ENCODE data around the gene LRRC61. TPM values are rescaled to one million over a fixed set of nuclear protein-coding genes. Genes with fewer than 3 reads are reported as not detected.
A peak's percentile ranks its signal among the peaks of the same experiment; 100 is the strongest.

Gene LRRC61
- total RNA-seq, 8 experiments from 2014 or later = 0.22 to 8.6 (median 1.3) TPM; not detected in 1

- in situ Hi-C loops (cut with MboI; ENCODE audit: low pct_unique_long_range_greater_than_20kb in 2 of 9, low sequenced_read_pairs in 9 of 9, unreplicated experiment in 9 of 9) = no loop called here
Measured at GRCh38 chr7:150365194-150365593, 42.0 kb downstream of the LRRC61 start.

GRCh38 chr7:150365673-150366398, 42.7 kb downstream of the LRRC61 start:
- no peak for ATAC-seq (replicated peaks in 6 of 8)
- Histone ChIP-seq H3K4me1 (replicated peaks in 1 of 2) (peaks cover 25 to 32% of the 10 kb centered on the region in 2 donors), H3K4me3 (no peak overlapping the region), H3K27ac (no peak overlapping the region)
- in situ Hi-C loops (cut with MboI; ENCODE audit: low pct_unique_long_range_greater_than_20kb in 2 of 9, low sequenced_read_pairs in 9 of 9, unreplicated experiment in 9 of 9) = no loop called here
- WGBS, 10 experiments = 77 to 100% (median 90%) methylated on average over 1 to 5 of the region's 5 CpGs; no CpG with 5 or more reads in 1 of the 10 experiments

More at GRCh38 chr7:150365194-150365593, 42.0 kb downstream of the LRRC61 start:
- Histone ChIP-seq H3K27ac (no peak overlapping the region), H3K4me1 (replicated peaks in 1 of 2) (peaks cover 19 to 26% of the 10 kb centered on the region in 2 donors), H3K4me3 (no peak overlapping the region)
- 86 to 97% (median 91%) methylated on average over 4 to 9 of the region's 10 CpGs; no CpG with 5 or more reads in 2 of the 10 experiments for WGBS, 10 experiments
- ATAC-seq (replicated peaks in 6 of 8) = no peak

GRCh38 chr7:150367677-150368095, 44.5 kb downstream of the LRRC61 start:
- peak overlapping the region; percentile 68 to 98 (median 74) for H3K4me3 ChIP-seq
- ATAC-seq (replicated peaks in 6 of 8) = peak in 3 of 8 experiments; percentile 2 to 31 (median 3)
- in situ Hi-C loops (cut with MboI; ENCODE audit: low pct_unique_long_range_greater_than_20kb in 2 of 9, low sequenced_read_pairs in 9 of 9, unreplicated experiment in 9 of 9) = no loop called here
- peak overlapping the region; percentile 94 to 96 for H3K27ac ChIP-seq
- WGBS, 10 experiments = 27 to 92% (median 67%) methylated on average over 2 to 8 of the region's 8 CpGs
- peaks cover 18 to 22% of the 10 kb centered on the region in 2 donors for H3K4me1 ChIP-seq (replicated peaks in 1 of 2)

- peak within 1 kb of the TSS; percentile 68 to 98 (median 74) for H3K4me3 ChIP-seq
- 1 to 40% (median 13%) methylated on average over 1 to 28 of the region's 85 CpGs; no CpG with 5 or more reads in 3 of the 10 experiments for WGBS, 10 experiments
- peaks cover 21 to 25% of the 10 kb centered on the region in 2 donors for H3K4me1 ChIP-seq (replicated peaks in 1 of 2)
- in situ Hi-C loops (cut with MboI; ENCODE audit: low pct_unique_long_range_greater_than_20kb in 2 of 9, low sequenced_read_pairs in 9 of 9, unreplicated experiment in 9 of 9) = no loop called here
- H3K27ac ChIP-seq = peak within 1 kb of the TSS; percentile 94 to 96
- peak; percentile 71 to 82 (median 78) for ATAC-seq (replicated peaks in 6 of 8)
Measured at GRCh38 chr7:150368096-150368883, 45.1 kb downstream of the LRRC61 start, which contains the start of gene REPIN1. Gene REPIN1 (plus strand): TSS chr7:150368822. CDS start chr7:150369712, 890 bp downstream.

- Histone ChIP-seq H3K4me3 (peak overlapping the region; percentile 68 to 98 (median 74)), H3K27ac (peak overlapping the region; percentile 94 to 96), H3K4me1 (replicated peaks in 1 of 2) (peaks cover 21 to 30% of the 10 kb centered on the region in 2 donors)
- ATAC-seq (replicated peaks in 6 of 8) = peak; percentile 50 to 69 (median 64)
- 0% methylated on average over 1 to 2 of the region's 58 CpGs; no CpG with 5 or more reads in 7 of the 10 experiments for WGBS, 10 experiments
- in situ Hi-C loops (cut with MboI; ENCODE audit: low pct_unique_long_range_greater_than_20kb in 2 of 9, low sequenced_read_pairs in 9 of 9, unreplicated experiment in 9 of 9) = no loop called here
Measured at GRCh38 chr7:150368884-150369747, 46.0 kb downstream of the LRRC61 start.

GRCh38 chr7:150369748-150370501, 46.8 kb downstream of the LRRC61 start:
- WGBS, 10 experiments = 19 to 50% (median 40%) methylated on average over 2 to 8 of the region's 23 CpGs; no CpG with 5 or more reads in 3 of the 10 experiments
- peak in 1 of 8 experiments; percentile 1 for ATAC-seq (replicated peaks in 6 of 8)
- H3K27ac ChIP-seq = peak overlapping the region; percentile 94 to 96
- in situ Hi-C loops (cut with MboI; ENCODE audit: low pct_unique_long_range_greater_than_20kb in 2 of 9, low sequenced_read_pairs in 9 of 9, unreplicated experiment in 9 of 9) = no loop called here
- peaks cover 21 to 30% of the 10 kb centered on the region in 2 donors for H3K4me1 ChIP-seq (replicated peaks in 1 of 2)
- peak overlapping the region; percentile 68 to 98 (median 74) for H3K4me3 ChIP-seq

GRCh38 chr7:150370612-150371071, 47.5 kb downstream of the LRRC61 start:
- peaks cover 21 to 30% of the 10 kb centered on the region in 2 donors for H3K4me1 ChIP-seq (replicated peaks in 1 of 2)
- peak overlapping the region in 4 of 5 donors; percentile 68 to 74 (median 72) for H3K4me3 ChIP-seq
- WGBS, 10 experiments = 50 to 92% (median 82%) methylated on average over 1 to 3 of the region's 3 CpGs; no CpG with 5 or more reads in 2 of the 10 experiments
- peak overlapping the region; percentile 94 to 96 for H3K27ac ChIP-seq
- no peak for ATAC-seq (replicated peaks in 6 of 8)
- in situ Hi-C loops (cut with MboI; ENCODE audit: low pct_unique_long_range_greater_than_20kb in 2 of 9, low sequenced_read_pairs in 9 of 9, unreplicated experiment in 9 of 9) = no loop called here

- no peak overlapping the region for H3K4me3 ChIP-seq
- H3K4me1 ChIP-seq (replicated peaks in 1 of 2) = peaks cover 21 to 30% of the 10 kb centered on the region in 2 donors
- in situ Hi-C loops (cut with MboI; ENCODE audit: low pct_unique_long_range_greater_than_20kb in 2 of 9, low sequenced_read_pairs in 9 of 9, unreplicated experiment in 9 of 9) = no loop called here
- 40 to 100% (median 85%) methylated on average over 1 to 6 of the region's 48 CpGs; no CpG with 5 or more reads in 4 of the 10 experiments for WGBS, 10 experiments
- ATAC-seq (replicated peaks in 6 of 8) = no peak
- H3K27ac ChIP-seq = no peak overlapping the region
Measured at GRCh38 chr7:150371131-150371995, 48.2 kb downstream of the LRRC61 start.

- in situ Hi-C loops (cut with MboI; ENCODE audit: low pct_unique_long_range_greater_than_20kb in 2 of 9, low sequenced_read_pairs in 9 of 9, unreplicated experiment in 9 of 9) = no loop called here
- Histone ChIP-seq H3K4me1 (replicated peaks in 1 of 2) (peaks cover 21 to 30% of the 10 kb centered on the region in 2 donors), H3K4me3 (no peak overlapping the region), H3K27ac (no peak overlapping the region)
- ATAC-seq (replicated peaks in 6 of 8) = no peak
- WGBS, 10 experiments = 100% methylated on average over 4 of the region's 30 CpGs; no CpG with 5 or more reads in 9 of the 10 experiments
Measured at GRCh38 chr7:150371996-150372270, 48.8 kb downstream of the LRRC61 start.

- 97 to 100% (median 99%) methylated on average over 3 to 16 of the region's 79 CpGs; no CpG with 5 or more reads in 7 of the 10 experiments for WGBS, 10 experiments
- no peak overlapping the region for H3K27ac ChIP-seq
- H3K4me3 ChIP-seq = no peak overlapping the region
Measured at GRCh38 chr7:150372271-150373048, 49.3 kb downstream of the LRRC61 start.

More at GRCh38 chr7:150372271-150373048, 49.3 kb downstream of the LRRC61 start:
- H3K4me1 ChIP-seq (replicated peaks in 1 of 2) = peaks cover 21 to 30% of the 10 kb centered on the region in 2 donors
- no peak for ATAC-seq (replicated peaks in 6 of 8)
- in situ Hi-C loops (cut with MboI; ENCODE audit: low pct_unique_long_range_greater_than_20kb in 2 of 9, low sequenced_read_pairs in 9 of 9, unreplicated experiment in 9 of 9) = no loop called here
